OCI-LY1 (cell line): Measurements from ENCODE around the gene NFKBIB.

Experiments used
- H2AFZ ChIP-seq: fragments of 200-600 bp; sonication (generic), shearing (Covaris generic); 2 replicates; pipeline ENCODE4 v1.6.0; 2014; ENCODE audit warnings: antibody characterized with exemption, mild to moderate bottlenecking, low read length
- H3F3A ChIP-seq: fragments of 200-600 bp; sonication (generic), shearing (Covaris generic); 2 replicates; pipeline ENCODE4 v1.6.0; 2014; ENCODE audit warnings: mild to moderate bottlenecking, antibody characterized with exemption, low read length, moderate library complexity; ENCODE audit not compliant: insufficient read depth
- H3K27ac ChIP-seq: fragments of 200-600 bp; sonication (generic); 2 replicates; pipeline ENCODE4 v1.5.1; 2014; ENCODE audit warnings: low read length, mixed run types, mild to moderate bottlenecking, low read depth; ENCODE audit not compliant: poor library complexity, severe bottlenecking
- H3K27me3 ChIP-seq: fragments of 200-600 bp; sonication (generic); 2 replicates; pipeline ENCODE4 v1.6.0; 2014; ENCODE audit warnings: antibody characterized with exemption, mild to moderate bottlenecking, low read length, moderate library complexity; ENCODE audit not compliant: insufficient read depth
- H3K36me3 ChIP-seq: fragments of 200-600 bp; sonication (generic); 2 replicates; pipeline ENCODE4 v1.6.1; 2014; ENCODE audit warnings: mild to moderate bottlenecking, antibody characterized with exemption, low read length, moderate library complexity, mixed read lengths; ENCODE audit not compliant: insufficient read depth
- H3K4me1 ChIP-seq: fragments of 200-600 bp; sonication (generic); 2 replicates; pipeline ENCODE4 v1.5.1; 2014; ENCODE audit warnings: mild to moderate bottlenecking, low read length, moderate library complexity; ENCODE audit not compliant: insufficient read depth, severe bottlenecking
- H3K4me2 ChIP-seq: fragments of 200-600 bp; sonication (generic), shearing (Covaris generic); 2 replicates; pipeline ENCODE4 v1.6.1; 2014; ENCODE audit warnings: low read length
- H3K4me3 ChIP-seq: fragments of 200-600 bp; sonication (generic); 2 replicates; pipeline ENCODE4 v1.5.1; 2014; ENCODE audit warnings: low read length, low read depth, mild to moderate bottlenecking, mixed read lengths; ENCODE audit not compliant: poor library complexity, severe bottlenecking
- H3K79me2 ChIP-seq: fragments of 200-600 bp; shearing (Covaris generic); 2 replicates; pipeline ENCODE4 v1.6.1; 2016; ENCODE audit warnings: mixed run types, low read length, mixed read lengths; ENCODE audit not compliant: insufficient read depth
- H3K9ac ChIP-seq: fragments of 200-600 bp; sonication (generic), shearing (Covaris generic); 2 replicates; pipeline ENCODE4 v1.6.1; 2014; ENCODE audit warnings: mild to moderate bottlenecking, low read length, mixed read lengths
- H3K9me2 ChIP-seq: fragments of 200-600 bp; sonication (generic), shearing (Covaris generic); 2 replicates; pipeline ENCODE4 v1.6.1; 2014; ENCODE audit warnings: low read depth, mild to moderate bottlenecking, low read length, mixed read lengths
- H3K9me3 ChIP-seq: fragments of 200-600 bp; shearing (Covaris generic); 2 replicates; pipeline ENCODE4 v1.6.1; 2014; ENCODE audit warnings: low read length, mixed read lengths
- H4K20me1 ChIP-seq: fragments of 200-600 bp; sonication (generic), shearing (Covaris generic); 2 replicates; pipeline ENCODE4 v1.6.0; 2016; ENCODE audit warnings: mild to moderate bottlenecking, low read length; ENCODE audit not compliant: insufficient read depth
- EZH2 ChIP-seq: fragments of 200-600 bp; sonication (generic), shearing (Covaris generic); IDR thresholded peaks from 2 replicates; pipeline ENCODE4 v1.8.0; 2017; ENCODE audit warnings: borderline replicate concordance, mixed run types, mild to moderate bottlenecking, antibody characterized with exemption, low read length, moderate library complexity, mixed read lengths
- TF ChIP-seq, protein P1 (sequence below): fragments of 200-600 bp; sonication (generic), shearing (Covaris generic); IDR thresholded peaks from 2 replicates; pipeline ENCODE4 v1.5.1; 2017; ENCODE audit warnings: mild to moderate bottlenecking, antibody characterized with exemption, low read length, moderate library complexity, mixed read lengths

The NFKBIB gene

GRCh38 chr19:38893341-38893771, 6.4 kb upstream of the NFKBIB start:
- Histone ChIP-seq H3K4me3 (no peak overlapping the region), H4K20me1 (no peaks in the 10 kb centered on the region), H3K4me2 (no peak overlapping the region), H2AFZ (no peak overlapping the region), H3F3A (no peaks in the 10 kb centered on the region), H3K4me1 (peaks cover 7% of the 10 kb centered on the region), H3K9me2 (no peaks in the 10 kb centered on the region), H3K27ac (no peak overlapping the region), H3K9ac (no peak overlapping the region), H3K27me3 (no peaks in the 10 kb centered on the region), H3K9me3 (no peaks in the 10 kb centered on the region), H3K79me2 (no peaks in the 10 kb centered on the region), H3K36me3 (peaks cover 7% of the 10 kb centered on the region; the same call in 1 of the 2 replicates)
- TF ChIP-seq EZH2: no peak

- no peak for TF ChIP-seq EZH2
- TF ChIP-seq, protein P1, sequence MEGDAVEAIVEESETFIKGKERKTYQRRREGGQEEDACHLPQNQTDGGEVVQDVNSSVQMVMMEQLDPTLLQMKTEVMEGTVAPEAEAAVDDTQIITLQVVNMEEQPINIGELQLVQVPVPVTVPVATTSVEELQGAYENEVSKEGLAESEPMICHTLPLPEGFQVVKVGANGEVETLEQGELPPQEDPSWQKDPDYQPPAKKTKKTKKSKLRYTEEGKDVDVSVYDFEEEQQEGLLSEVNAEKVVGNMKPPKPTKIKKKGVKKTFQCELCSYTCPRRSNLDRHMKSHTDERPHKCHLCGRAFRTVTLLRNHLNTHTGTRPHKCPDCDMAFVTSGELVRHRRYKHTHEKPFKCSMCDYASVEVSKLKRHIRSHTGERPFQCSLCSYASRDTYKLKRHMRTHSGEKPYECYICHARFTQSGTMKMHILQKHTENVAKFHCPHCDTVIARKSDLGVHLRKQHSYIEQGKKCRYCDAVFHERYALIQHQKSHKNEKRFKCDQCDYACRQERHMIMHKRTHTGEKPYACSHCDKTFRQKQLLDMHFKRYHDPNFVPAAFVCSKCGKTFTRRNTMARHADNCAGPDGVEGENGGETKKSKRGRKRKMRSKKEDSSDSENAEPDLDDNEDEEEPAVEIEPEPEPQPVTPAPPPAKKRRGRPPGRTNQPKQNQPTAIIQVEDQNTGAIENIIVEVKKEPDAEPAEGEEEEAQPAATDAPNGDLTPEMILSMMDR: no peak
- Histone ChIP-seq H4K20me1 (no peaks in the 10 kb centered on the region), H3K27me3 (no peaks in the 10 kb centered on the region), H3K4me1 (peaks cover 16% of the 10 kb centered on the region), H3K79me2 (no peaks in the 10 kb centered on the region), H3K4me3 (no peak overlapping the region), H3K9me3 (no peaks in the 10 kb centered on the region), H3K9ac (no peak overlapping the region), H3K9me2 (no peaks in the 10 kb centered on the region), H3K27ac (no peak overlapping the region), H3K4me2 (no peak overlapping the region), H3F3A (no peaks in the 10 kb centered on the region), H3K36me3 (no peaks in the 10 kb centered on the region), H2AFZ (no peak overlapping the region)
Observed at GRCh38 chr19:38894968-38895367, 4.8 kb upstream of the NFKBIB start.

DNA sequence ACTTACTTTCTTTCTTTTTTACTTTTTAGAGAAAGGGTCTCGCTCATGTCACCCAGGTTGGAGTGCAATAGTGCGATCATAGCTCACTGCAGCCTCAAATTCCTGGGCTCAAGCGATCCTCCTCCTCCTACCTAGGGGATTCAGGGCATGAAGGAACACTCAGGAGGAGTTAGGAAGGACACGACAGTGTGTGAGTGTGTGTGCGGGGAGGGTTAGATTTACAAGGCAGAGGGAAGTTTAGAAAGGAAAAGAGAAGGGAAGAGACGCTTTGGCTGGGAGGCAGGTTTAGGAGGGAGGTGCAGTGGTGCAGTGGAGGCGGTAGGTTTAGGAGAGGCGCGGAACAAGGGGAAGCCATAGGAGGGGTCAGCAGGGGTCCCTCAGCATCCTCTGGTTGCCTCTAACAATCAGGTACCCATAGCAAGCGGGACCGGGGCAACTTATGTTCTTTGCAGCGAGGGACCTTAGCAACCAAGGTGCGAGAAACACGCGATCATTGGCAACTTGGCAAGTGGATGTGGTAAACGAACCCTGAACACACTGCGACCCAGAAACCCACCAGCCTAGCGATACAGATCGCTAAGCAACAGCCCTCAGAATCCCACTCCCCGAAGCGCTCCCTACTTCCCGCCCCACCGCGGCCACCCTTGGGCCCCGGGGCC, 852 bp upstream of the NFKBIB start:
- no peaks in the 10 kb centered on the region for H3K27me3 ChIP-seq
- H3K4me2 ChIP-seq: peak overlapping the region; percentile 78
- no peak overlapping the region for H3K27ac ChIP-seq
- H3F3A ChIP-seq: no peaks in the 10 kb centered on the region
- H3K79me2 ChIP-seq: peaks cover 16% of the 10 kb centered on the region
- no peaks in the 10 kb centered on the region for H3K9me3 ChIP-seq
- no peaks in the 10 kb centered on the region for H4K20me1 ChIP-seq
- no peaks in the 10 kb centered on the region for H3K9me2 ChIP-seq
- TF ChIP-seq, protein P1: no peak
- no peak for TF ChIP-seq EZH2
- H3K9ac ChIP-seq: peak overlapping the region; percentile 56
- H3K4me3 ChIP-seq: peak overlapping the region; percentile 67
- peaks cover 6% of the 10 kb centered on the region for H3K36me3 ChIP-seq
- H3K4me1 ChIP-seq: peaks cover 24% of the 10 kb centered on the region
- H2AFZ ChIP-seq: no peak overlapping the region

- Histone ChIP-seq H3K9ac (peak overlapping the region; percentile 75), H3F3A (no peaks in the 10 kb centered on the region), H3K9me2 (no peaks in the 10 kb centered on the region), H3K4me2 (peak overlapping the region; percentile 82), H3K27ac (peak overlapping the region; percentile 8), H2AFZ (no peak overlapping the region), H3K4me1 (peaks cover 24% of the 10 kb centered on the region), H4K20me1 (no peaks in the 10 kb centered on the region), H3K9me3 (no peaks in the 10 kb centered on the region), H3K79me2 (peaks cover 16% of the 10 kb centered on the region), H3K27me3 (no peaks in the 10 kb centered on the region), H3K4me3 (peak overlapping the region; percentile 67), H3K36me3 (peaks cover 18% of the 10 kb centered on the region)
- TF ChIP-seq, protein P1: no peak
- TF ChIP-seq EZH2: no peak
Observed at GRCh38 chr19:38900202-38900629, 447 bp downstream of the NFKBIB start.
